ENCODE measurements around the gene GGT5.
"Not testable (repeated sequence)": the region's sequence is repeated elsewhere in the genome, so short reads cannot be mapped to it uniquely, and the experiment has no call there.

The GGT5 gene

DNA sequence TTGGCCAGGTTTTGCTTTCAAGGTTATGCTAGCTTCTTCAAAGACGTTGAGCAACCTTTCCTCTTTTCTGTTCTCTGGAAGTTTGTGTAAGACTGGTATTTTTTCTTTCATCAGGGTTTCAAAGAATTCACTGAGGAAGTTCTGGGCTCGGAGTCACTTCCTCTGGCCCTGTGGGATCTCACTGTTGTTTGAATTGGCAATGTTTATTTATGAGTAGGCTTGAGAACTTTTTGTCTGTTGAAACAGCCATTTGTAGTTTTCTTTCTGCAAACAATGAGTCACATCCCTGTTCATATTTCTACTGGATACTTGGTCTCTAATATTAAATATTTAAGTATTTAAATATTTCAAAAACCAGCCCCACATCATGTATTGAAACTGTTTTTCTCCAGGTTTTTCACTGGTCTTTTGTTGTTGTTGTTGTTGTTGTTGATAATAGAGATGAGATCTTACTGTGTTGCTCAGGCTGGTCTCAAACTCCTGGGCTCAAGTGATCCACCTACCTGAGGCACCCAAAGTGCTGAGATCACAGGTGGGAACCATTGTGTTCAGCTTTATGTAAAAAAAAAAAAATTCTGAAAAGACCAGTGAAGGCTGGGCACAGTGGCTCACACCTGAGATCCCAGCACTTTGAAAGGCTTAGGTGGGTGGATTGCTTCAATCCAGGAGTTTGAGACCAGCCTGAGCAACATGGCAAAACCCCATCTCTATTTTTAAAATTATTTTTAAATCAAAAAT, 36.7 kb downstream of the GGT5 start:
- TF ChIP-seq, protein P1, sequence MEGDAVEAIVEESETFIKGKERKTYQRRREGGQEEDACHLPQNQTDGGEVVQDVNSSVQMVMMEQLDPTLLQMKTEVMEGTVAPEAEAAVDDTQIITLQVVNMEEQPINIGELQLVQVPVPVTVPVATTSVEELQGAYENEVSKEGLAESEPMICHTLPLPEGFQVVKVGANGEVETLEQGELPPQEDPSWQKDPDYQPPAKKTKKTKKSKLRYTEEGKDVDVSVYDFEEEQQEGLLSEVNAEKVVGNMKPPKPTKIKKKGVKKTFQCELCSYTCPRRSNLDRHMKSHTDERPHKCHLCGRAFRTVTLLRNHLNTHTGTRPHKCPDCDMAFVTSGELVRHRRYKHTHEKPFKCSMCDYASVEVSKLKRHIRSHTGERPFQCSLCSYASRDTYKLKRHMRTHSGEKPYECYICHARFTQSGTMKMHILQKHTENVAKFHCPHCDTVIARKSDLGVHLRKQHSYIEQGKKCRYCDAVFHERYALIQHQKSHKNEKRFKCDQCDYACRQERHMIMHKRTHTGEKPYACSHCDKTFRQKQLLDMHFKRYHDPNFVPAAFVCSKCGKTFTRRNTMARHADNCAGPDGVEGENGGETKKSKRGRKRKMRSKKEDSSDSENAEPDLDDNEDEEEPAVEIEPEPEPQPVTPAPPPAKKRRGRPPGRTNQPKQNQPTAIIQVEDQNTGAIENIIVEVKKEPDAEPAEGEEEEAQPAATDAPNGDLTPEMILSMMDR (IDR thresholded peaks at IDR 0.05; ENCODE audit: low read depth, low read length, missing control alignments) = no peak
- no peak overlapping the region for H3K4me3 ChIP-seq (ENCODE audit: low read depth, low read length)
- in situ Hi-C loops (cut with HindIII; ENCODE audit: low sequenced_read_pairs) = loop anchor here (10.0 kb wide), 1 partner anchor 63 kb away; no protein-coding TSS in a partner anchor
- peak; percentile 96 for DNase-seq (ENCODE audit: low read depth)

DNA sequence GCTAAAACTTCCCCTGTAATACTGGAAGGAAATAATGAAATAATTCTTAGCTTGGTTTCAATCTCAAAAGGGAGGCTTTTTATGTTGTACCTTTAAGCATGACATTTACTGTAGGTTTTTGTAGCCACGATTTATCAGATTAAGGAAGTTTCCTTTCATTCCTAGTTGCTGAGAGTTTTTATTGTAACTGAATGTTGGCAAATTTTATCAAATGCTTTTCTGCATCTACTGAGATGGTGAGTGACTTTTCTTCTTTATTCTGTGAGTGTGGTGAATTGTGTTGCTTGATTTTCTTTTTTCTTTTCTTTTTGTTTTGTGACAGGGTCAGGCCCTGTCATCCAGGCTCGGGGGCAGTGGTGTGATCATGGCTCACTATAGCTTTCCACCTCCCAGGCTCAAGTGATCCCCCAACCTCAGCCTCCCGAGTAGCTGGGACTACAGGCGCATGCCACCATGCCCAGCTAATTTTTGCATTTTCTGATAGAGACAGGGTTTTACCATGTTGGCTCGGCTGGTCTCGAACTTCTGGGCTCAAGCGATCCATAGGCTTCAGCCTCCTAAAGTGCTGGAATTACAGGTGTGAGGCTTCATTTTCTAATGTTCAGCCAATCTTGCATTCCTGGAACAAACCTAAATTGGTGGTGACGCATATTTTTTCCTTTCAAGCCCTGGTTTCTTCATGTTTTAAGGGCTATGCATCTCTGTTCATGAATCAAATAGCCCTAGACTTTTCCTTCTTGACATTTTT, 37.4 kb downstream of the GGT5 start:
- H3K4me3 ChIP-seq (ENCODE audit: low read depth, low read length) = no peak overlapping the region
- in situ Hi-C loops (cut with HindIII; ENCODE audit: low sequenced_read_pairs) = loop anchor here (10.0 kb wide), 1 partner anchor 63 kb away; no protein-coding TSS in a partner anchor
- TF ChIP-seq, protein P1 (IDR thresholded peaks at IDR 0.05; ENCODE audit: low read depth, low read length, missing control alignments) = no peak
- DNase-seq (ENCODE audit: low read depth) = no peak

DNA sequence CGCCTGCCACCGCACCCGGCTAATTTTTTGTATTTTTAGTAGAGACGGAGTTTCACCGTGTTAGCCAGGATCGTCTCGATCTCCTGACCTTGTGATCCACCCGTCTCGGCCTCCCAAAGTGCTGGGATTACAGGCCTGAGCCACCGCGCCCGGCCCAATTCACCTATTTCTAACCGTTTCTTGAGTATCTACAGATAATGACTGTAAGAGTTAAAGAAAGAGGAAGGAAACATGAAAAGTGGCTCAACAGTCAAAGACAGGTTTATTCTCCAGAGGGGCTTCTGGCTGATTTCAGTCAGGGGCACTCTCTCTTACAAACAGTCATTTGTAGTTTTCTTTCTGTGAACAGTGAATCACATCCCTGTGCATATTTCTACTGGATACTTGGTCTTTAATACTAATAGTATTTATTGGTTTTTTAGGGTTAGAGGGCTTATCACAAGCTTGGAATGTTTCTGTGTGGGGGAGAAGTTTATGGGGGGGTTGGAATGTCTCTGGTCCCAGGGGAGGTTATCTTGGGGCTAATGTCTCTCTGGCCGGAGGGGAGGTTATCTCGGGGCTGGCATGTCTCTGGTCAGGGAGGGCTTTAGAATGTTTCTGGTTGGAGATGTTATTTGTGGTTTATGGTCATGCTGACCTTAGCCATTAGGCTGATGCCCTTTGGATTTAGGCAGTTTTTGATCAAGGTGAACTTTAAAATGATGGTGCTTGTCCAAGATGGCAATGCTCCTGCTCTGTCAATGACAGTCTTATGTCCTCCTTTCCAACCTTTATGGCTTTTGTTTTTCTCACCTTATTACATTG, 38.2 kb downstream of the GGT5 start:
- in situ Hi-C loops (cut with HindIII; ENCODE audit: low sequenced_read_pairs) = loop anchor here (10.0 kb wide), 1 partner anchor 62 kb away; no protein-coding TSS in a partner anchor
- not testable (repeated sequence) for DNase-seq (ENCODE audit: low read depth); H3K4me3 ChIP-seq (ENCODE audit: low read depth, low read length)

DNA sequence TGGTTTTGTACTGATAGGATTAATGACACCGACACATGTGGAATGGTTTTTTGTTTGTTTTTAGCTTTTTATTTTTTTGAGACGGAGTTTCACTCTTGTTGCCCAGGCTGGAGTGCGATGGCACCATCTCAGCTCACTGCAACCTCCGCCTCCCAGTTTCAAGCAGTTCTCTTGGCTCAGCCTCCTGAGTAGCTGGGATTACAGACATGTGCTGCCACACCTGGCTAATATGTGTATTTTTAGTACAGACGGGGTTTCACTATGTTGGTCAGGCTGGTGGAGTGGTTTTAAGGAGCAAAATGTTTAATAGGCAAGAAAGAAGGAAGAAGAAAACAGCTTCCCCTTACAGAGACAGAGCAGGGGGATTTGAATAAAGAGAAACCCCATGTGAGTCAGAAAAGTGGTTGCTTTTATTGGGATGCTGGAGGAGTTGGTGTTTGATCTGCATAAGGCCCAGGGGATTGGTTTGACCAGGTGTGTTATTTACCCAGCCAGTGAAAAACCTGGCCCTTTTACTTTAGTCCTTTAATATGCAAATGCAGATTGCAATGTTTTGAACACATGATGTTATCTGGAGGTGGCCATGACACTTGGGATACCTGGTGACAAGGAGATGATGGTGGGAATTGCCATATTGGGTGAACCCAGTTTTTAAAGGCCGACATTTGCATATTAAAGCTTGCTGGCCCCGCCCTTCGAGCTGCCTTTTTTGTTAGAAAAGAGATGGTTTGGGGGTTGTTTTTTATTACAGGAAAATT, 39.3 kb downstream of the GGT5 start:
- H3K4me3 ChIP-seq (ENCODE audit: low read depth, low read length) = no peak overlapping the region
- no peak for DNase-seq (ENCODE audit: low read depth)
- in situ Hi-C loops (cut with HindIII; ENCODE audit: low sequenced_read_pairs) = loop anchor here (10.0 kb wide), 1 partner anchor 61 kb away; no protein-coding TSS in a partner anchor
- TF ChIP-seq, protein P1 (IDR thresholded peaks at IDR 0.05; ENCODE audit: low read depth, low read length, missing control alignments) = no peak

DNA sequence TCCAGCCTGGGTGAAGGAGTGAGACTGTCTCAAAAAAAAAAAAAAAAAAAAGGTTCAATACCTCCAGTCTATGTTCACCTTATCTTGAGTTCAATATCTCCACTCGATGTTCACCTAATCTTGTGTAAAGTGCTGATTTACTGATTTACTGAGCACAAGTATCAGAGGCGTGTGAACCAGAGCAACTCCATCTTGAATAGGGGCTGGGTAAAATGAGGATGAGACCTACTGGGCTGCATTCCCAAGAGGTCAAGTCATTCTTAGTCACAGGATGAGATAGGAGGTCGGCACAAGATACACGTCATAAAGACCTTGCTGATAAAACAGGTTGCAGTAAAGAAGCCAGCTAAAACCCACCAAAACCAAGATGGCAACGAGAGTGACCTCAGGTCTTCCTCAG, 41.0 kb downstream of the GGT5 start:
- not testable (repeated sequence) for H3K4me3 ChIP-seq (ENCODE audit: low read depth, low read length); DNase-seq (ENCODE audit: low read depth)
- in situ Hi-C loops (cut with HindIII; ENCODE audit: low sequenced_read_pairs) = loop anchor here (10.0 kb wide), 1 partner anchor 59 kb away; no protein-coding TSS in a partner anchor

DNA sequence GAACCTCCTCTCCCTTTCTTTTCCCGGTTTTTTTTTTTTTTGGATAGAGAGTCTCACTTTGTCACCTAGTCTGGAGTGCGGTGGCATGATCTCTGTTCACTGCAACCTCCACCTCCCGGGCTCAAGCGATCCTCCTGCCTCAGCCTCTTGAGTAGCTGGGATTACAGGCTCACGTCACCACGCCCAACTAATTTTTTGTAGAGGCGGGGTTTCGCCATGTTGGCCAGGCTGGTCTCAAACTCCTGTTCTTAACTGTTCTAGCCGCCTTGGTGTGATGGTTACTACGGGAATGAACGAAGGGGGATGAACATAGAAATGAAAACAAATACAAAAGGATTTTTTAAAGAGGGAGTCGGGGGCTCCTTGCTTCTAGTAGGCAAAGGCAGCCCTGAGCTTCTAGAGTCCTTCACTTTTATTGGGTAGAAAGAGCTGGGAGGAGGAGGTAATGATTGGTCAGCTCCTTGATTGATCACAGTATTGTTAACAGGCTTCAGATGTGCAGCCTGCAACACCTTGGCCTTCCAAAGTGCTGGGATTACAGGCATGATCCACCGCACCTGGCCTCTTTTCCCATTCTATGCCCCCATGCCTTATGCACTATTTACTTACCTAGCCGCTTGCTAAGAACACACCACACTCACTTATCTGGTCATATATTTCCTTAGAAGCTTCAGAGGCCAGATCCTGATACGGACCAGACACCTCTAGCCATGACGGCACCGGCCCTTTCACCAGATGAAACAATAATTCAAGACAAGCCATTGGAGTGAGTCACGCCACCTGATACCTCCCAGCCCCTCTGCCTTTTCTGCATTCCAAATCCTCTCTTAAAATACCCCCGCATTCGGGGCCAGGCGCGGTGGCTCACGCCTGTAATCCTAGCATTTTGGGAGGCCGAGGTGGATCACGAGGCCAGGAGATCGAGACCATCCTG, 42.9 kb downstream of the GGT5 start:
- in situ Hi-C loops (cut with HindIII; ENCODE audit: low sequenced_read_pairs) = loop anchor here (10.0 kb wide), 1 partner anchor 57 kb away; no protein-coding TSS in a partner anchor
- TF ChIP-seq, protein P1 (IDR thresholded peaks at IDR 0.05; ENCODE audit: low read depth, low read length, missing control alignments) = no peak
- no peak for DNase-seq (ENCODE audit: low read depth)
- H3K4me3 ChIP-seq (ENCODE audit: low read depth, low read length) = no peak overlapping the region
